GM12874 (cell line): ENCODE measurements around the gene CYTH4.

Experiments
- CTCF ChIP-seq: IDR thresholded peaks from 2 replicates; pipeline ENCODE4 v1.5.1; 2011; ENCODE audit warnings: low read depth, mild to moderate bottlenecking, control low read depth, low read length, moderate library complexity; ENCODE audit not compliant: insufficient read depth

The CYTH4 gene

DNA sequence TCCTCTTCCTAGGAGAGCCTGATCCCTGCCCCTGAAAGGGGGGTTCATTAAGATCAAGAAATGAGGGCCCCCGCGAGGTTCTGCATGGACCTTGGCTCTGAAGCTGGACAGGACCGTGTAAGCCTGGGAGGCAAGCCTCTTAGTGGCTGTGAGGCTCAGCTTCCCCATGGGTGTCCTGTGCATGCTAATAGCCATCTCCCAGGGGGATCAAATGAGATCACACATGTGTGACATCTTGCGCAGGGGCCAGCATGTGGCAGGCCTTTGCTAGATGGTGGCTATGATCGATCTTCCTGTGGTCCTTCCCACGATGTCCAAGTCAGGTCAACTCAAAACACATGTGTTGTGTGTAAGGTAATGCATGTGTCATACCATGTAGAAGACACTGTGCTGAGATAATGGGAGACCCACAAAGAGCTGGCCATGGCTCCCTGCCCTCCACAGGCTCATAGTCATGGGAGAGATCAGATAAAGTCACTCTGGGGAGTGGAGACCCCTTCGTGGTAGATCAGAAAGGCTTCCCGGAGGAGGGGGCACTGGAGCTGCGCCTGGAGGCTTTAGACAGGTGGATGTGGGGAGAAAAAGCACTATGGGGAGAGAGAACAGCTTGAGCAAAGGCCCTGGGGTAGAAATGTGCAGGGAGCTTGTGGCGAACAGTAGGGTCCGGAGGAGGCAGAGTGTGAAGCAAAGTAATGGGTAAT is 41.9 kb upstream of the CYTH4 start:
- TF ChIP-seq CTCF: no peak

GRCh38 chr22:37240941-37241320 is 41.4 kb upstream of the CYTH4 start:
- no peak for TF ChIP-seq CTCF

DNA sequence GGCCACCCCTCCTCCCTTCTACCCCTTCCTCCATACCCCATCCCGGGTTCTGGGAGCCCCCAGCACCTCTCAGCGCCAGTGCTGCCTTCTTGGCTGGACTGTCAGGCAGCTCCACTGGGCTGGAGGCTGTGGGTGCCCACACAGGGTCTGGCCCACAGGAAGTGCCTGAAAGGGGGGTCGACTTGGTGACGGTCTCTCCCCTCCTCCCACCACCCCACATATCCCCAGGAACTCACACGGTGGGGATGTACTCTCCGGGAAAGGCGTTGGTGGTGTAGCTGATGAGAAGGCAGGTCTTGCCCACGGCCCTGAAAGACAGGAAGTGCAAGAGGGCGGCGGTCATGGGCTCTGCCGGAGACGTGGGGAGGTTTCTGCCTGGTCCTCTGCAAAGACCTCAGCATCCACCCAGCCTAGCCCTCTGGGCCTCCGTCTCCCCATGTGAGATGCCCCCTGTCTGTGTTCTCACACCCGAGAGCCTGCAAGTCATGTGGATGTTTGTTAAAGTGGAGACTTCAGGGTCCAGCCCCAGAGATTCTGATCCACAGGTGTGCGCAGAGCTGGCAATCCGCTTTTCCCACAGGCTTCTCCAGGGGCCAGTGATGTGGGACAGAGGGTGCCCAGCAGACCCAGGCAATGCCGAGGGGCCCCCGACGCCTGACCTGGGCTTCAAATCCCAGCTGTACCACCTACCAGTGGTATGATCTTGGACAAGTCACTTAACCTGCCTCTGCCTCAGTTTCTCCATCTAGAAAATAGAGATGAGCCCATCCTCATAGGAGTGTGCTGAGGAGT is 40.8 kb upstream of the CYTH4 start:
- TF ChIP-seq CTCF: no peak

GRCh38 chr22:37242395-37242918 is 39.9 kb upstream of the CYTH4 start:
- no peak for TF ChIP-seq CTCF

DNA sequence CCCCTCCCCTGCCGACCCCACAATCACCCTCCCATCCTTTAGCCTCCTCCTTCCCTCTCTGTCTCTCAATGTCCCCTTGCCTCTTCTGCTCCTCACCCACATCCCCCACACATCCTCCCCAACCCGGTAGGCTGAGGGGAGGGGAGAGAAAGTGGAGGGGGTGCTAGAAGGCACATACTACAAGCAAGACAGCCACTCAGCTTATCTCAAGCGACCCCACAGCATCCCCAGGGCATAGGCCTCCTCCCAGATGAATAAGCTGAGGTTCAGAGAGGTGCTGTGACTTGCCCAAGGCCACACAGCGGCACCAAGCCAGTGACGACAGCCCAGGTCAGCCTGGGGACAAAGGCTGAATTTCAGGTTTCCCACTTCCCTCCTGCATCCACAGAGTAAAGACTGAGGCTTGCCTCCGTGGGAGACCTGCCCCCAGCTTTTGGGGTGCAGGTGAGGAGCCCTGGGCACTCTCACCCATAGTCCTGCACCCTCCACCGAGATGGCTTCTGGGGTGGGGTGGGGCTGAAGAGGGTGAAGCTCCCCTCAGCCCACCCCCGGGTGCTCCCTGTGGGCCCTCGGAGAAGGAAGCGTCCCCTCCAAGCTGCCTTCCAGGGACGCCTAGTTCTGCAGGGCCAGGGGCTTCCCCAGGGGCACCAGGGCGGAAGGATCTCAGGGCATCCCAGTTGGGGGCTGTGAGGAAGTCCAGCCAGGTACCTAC is 38.8 kb upstream of the CYTH4 start:
- TF ChIP-seq CTCF: no peak

GRCh38 chr22:37244114-37244921 is 38.0 kb upstream of the CYTH4 start, which contains the start of gene RAC2:
Gene RAC2 (minus strand): TSS chr22:37244269. CDS start chr22:37244148, 121 bp downstream.
- TF ChIP-seq CTCF: no peak
